ENCODE results near the gene VRK1.
"Not testable (repeated sequence)": the region's sequence is repeated elsewhere in the genome, so short reads cannot be mapped to it uniquely, and the experiment has no call there.

Gene VRK1

GRCh38 chr14:96796851-96797581 lies at the start of gene VRK1:
VRK1 (plus strand) TSS chr14:96797382; CDS start chr14:96833472, 36,090 bp downstream.
- peak; percentile 94 for DNase-seq

GRCh38 chr14:96747608-96748007 lies 49.6 kb upstream of the VRK1 start:
- no peak for DNase-seq

GRCh38 chr14:96748362-96748761 lies 48.8 kb upstream of the VRK1 start:
- DNase-seq = no peak

- no peak for DNase-seq
Measured at GRCh38 chr14:96751505-96751904, 45.7 kb upstream of the VRK1 start.

GRCh38 chr14:96752125-96752524 lies 45.1 kb upstream of the VRK1 start:
- no peak for DNase-seq

- DNase-seq = no peak
Measured at GRCh38 chr14:96752594-96752993, 44.6 kb upstream of the VRK1 start.

- no peak for DNase-seq
Measured at GRCh38 chr14:96754162-96754844, 42.9 kb upstream of the VRK1 start.

GRCh38 chr14:96754845-96755184 lies 42.4 kb upstream of the VRK1 start:
- DNase-seq = no peak

GRCh38 chr14:96756745-96757144 lies 40.4 kb upstream of the VRK1 start:
- no peak for DNase-seq

GRCh38 chr14:96757456-96757855 lies 39.7 kb upstream of the VRK1 start:
- DNase-seq = no peak

GRCh38 chr14:96761066-96761465 lies 36.1 kb upstream of the VRK1 start:
- no peak for DNase-seq

GRCh38 chr14:96762650-96763049 lies 34.5 kb upstream of the VRK1 start:
- no peak for DNase-seq

GRCh38 chr14:96764012-96764411 lies 33.2 kb upstream of the VRK1 start:
- DNase-seq = no peak

- not testable (repeated sequence) for DNase-seq
Measured at GRCh38 chr14:96765205-96765604, 32.0 kb upstream of the VRK1 start.

GRCh38 chr14:96772929-96773328 lies 24.3 kb upstream of the VRK1 start:
- DNase-seq = no peak

- no peak for DNase-seq
Measured at GRCh38 chr14:96776791-96777190, 20.4 kb upstream of the VRK1 start.

GRCh38 chr14:96780500-96780899 lies 16.7 kb upstream of the VRK1 start:
- no peak for DNase-seq

GRCh38 chr14:96781371-96781770 lies 15.8 kb upstream of the VRK1 start:
- no peak for DNase-seq

GRCh38 chr14:96782436-96782835 lies 14.7 kb upstream of the VRK1 start:
- DNase-seq = no peak

- DNase-seq = no peak
Measured at GRCh38 chr14:96783043-96783914, 13.9 kb upstream of the VRK1 start.

- DNase-seq = no peak
Measured at GRCh38 chr14:96783915-96784224, 13.3 kb upstream of the VRK1 start.

GRCh38 chr14:96790186-96790585 lies 7.0 kb upstream of the VRK1 start:
- no peak for DNase-seq

GRCh38 chr14:96790706-96791105 lies 6.5 kb upstream of the VRK1 start:
- DNase-seq = no peak

- no peak for DNase-seq
Measured at GRCh38 chr14:96792003-96792402, 5.2 kb upstream of the VRK1 start.

Data from stimulated activated CD4-positive, alpha-beta T cell treated with anti-CD3 and anti-CD28 coated beads, Interleukin-1b, Interleukin-23, amount 100 ng/mL, for 48 hours (primary cell).